NCI-H510A (cell line): ENCODE results near the gene NELL2.
"Not testable (repeated sequence)": the region's sequence is repeated elsewhere in the genome, so short reads cannot be mapped to it uniquely, and the experiment has no call there.

Experiments
- DNase-seq: peaks from one replicate; lab custom pipeline; 2025; lab: John Stamatoyannopoulos, UW

NELL2 gene

GRCh38 chr12:44875954-44876543 lies at the start of gene NELL2:
Gene NELL2, minus strand, starts transcription at chr12:44876315. Its CDS starts 446 bp downstream, at chr12:44875869.
- DNase-seq: peak; percentile 49

DNA sequence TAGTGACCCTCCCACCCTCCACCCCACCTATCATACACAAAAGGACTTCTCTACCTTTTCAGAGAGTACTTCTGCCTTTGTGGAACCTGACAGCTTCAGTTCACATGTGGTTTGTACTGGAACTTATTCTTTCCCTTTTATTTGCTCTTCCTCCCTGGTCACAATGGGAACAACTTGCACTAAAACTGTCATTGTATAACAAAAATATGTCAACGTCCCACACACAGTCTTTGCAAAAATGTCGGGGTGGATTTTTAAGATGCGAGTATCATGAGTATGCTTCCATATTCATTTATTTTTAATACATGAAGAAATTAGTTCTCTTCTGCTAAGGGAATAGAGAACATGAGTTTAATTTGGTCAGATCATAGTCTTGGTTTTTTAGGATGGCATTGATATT lies 45.6 kb upstream of the NELL2 start:
- no peak for DNase-seq

GRCh38 chr12:44917141-44917540 lies 41.0 kb upstream of the NELL2 start:
- DNase-seq: no peak

DNA sequence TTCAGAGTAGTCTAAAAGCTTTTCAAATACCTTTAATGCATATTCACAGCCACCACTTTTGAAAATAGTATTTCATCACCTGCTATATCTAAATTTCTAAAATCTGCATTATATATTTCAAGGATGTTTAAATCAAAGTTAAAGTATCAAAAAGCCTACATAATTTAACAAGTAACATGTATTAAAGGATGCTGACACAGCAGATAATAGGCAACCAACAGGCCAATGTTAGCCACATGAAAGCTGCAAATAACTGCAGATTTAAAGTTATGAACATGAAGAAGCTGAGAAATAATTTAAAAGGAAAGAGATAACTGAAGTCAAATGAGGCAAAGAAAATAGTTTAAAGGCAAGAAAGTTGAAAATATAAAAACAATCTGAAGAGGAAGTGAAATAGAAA lies 39.8 kb upstream of the NELL2 start:
- no peak for DNase-seq

GRCh38 chr12:44904321-44904720 lies 28.2 kb upstream of the NELL2 start:
- DNase-seq: no peak

- not testable (repeated sequence) for DNase-seq
These were observed 22.0 kb upstream of the NELL2 start for GRCh38 chr12:44898108-44898507.

- no peak for DNase-seq
These were observed 13.8 kb upstream of the NELL2 start for GRCh38 chr12:44889926-44890325.

- no peak for DNase-seq
These were observed 13.0 kb upstream of the NELL2 start for GRCh38 chr12:44889162-44889561.

DNA sequence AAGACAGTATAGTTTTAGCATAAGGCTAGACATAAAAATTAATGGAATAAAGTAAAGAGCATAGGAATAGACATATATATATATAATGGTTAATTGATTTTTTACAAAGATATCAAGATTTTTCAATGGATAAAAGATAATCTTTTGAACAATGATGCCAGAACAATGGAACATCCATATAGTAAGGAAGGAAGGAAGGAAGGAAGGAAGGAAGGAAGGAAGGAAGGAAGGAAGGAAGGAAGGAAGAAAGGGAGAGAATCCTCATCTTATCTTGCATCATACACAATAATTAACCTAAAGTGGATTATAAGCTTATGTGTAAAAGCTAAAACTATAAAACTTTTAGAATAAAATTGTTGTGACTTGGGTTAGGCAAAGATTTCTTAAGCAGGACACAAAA lies 9.8 kb upstream of the NELL2 start:
- no peak for DNase-seq

GRCh38 chr12:44881197-44881596 lies 5.1 kb upstream of the NELL2 start:
- no peak for DNase-seq

GRCh38 chr12:44876544-44877410 lies 662 bp upstream of the NELL2 start:
- peak; percentile 60 for DNase-seq

DNA sequence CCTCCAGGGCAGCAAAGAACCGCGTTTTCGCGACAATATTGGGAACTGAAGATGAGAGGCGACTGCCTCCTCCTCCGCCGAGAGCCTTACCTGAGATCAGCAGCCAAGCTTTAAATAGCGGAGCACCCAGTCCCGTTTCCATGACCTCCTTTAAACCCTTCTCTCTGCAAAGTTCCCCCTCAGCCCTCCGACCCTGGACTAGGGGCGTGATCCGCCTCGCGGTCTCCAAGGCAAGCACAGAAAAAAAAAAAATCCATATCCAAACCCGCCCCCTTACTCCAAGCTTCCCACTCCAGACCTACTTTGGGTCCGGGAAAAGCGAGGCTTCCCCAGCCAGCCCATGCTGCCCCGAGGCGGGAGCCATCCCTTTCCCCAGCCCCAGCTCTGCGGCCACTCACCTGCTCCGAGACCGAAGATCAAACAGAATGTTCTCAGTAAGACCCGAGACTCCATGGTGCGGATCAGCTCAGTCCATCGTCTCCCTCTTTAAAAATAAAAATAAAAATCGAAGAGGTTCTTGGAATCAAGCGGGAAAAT lies 630 bp downstream of the NELL2 start:
- DNase-seq: peak; percentile 11

GRCh38 chr12:44874981-44875416 lies 1.1 kb downstream of the NELL2 start:
- DNase-seq: no peak

DNA sequence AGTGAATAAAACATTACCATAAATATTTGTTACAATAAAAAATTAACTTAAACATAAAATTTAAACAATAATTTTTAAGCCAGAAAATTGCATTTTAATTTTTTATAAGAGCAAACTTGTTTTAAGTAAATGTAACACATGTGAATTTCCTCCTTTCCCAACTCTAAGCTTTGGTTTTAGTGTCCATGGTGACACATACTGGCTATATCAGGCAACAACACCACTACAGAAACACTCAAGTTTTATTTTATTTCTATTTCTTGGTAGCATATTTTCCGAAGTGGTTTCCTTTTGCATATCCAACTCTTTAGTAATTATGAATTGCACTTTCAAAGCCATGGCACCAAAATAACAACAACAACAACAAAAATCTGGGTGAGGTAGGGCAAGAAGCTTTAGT lies 2.2 kb downstream of the NELL2 start:
- no peak for DNase-seq

DNA sequence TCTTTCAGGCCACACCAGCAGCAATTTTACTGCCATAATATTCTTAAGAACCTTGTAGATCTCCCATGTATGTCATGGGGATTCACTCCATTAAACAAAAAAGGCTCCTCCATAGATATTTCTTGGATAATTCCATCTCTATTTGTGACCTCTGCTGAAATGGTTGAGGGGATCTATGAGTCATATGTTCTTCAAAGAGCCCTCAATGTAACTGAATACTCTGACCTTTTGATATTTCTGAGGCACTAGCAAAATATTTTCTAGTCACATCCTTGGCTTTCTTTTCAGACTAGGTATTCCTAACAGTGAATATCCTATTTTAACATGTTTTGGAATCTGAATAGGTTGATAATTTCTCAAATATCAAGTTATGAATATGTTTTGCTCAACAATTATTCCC lies 6.6 kb downstream of the NELL2 start:
- no peak for DNase-seq

- DNase-seq: no peak
These were observed 12.2 kb downstream of the NELL2 start for GRCh38 chr12:44863867-44864266.

GRCh38 chr12:44859998-44860689 lies 16.0 kb downstream of the NELL2 start:
- no peak for DNase-seq

DNA sequence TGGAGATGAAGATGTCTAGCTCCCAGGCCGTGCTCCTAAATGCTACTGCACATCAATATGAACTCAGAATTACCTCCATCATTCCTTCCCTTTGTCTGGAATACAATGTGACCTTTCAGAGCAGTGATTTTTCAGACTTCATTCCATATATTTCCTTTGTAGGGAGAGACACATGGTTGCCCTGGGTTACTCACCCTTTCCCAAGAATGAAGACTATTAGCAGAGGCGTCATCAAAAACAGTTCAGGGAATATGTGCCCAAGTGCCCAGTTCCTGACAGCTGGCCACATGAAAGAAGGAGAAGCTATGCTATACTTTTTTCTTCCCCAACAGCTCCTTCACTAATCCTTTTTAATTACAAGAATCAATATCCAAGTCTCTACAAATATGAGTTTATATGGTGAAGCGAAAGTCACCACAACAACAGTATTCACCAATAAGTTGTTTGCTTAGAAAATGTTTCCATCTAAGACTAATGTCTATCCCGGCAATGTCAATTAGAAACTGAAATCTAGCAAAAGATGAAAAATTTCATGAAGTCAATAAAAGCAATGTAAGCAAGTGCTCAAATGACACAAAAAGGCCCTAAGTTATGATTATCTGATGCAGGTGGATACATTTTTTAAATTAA lies 17.8 kb downstream of the NELL2 start:
- no peak for DNase-seq

GRCh38 chr12:44852483-44852882 lies 23.6 kb downstream of the NELL2 start:
- no peak for DNase-seq

DNA sequence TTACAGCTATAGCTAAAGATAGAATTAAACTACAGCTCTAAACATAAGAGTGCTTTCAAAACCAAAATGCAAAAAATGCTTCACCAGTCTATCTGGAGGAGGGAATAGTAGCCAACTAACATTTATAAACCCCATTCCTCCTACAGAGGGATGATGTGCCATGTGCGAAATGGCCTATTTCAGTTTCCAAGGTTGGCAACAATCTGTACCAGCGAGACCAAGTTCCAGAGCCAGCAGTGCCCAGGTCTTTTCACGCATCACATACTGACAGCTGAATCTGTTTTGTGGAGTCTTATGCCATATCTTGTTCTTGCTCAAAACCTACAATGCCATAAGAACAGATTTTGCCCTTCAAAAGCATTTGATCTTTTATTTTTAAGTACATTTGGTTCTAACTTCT lies 24.5 kb downstream of the NELL2 start:
- no peak for DNase-seq

DNA sequence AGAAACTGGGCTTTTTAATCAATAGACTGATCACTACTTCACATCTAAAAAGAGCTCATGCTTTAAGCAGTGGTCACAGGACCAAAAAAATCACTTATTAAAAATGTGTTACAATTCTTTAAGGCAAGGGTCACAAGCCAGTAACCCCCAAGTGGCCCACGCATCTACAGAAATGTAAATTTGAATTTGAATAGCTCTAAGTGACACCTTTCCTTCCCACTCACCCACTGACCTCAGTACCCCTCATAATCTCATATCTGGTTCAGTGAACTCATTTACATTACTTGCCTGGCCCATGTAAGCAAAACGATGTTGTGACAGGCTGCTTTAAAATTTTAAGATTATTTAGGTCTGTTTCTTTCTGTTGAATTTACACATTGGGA lies 27.4 kb downstream of the NELL2 start:
- DNase-seq: no peak
